ENCODE data around the gene CDC16.

Gene CDC16

GRCh38 chr13:114230575-114230974, 4.1 kb upstream of the CDC16 start:
- CTCF ChIA-PET = no interaction called here
- DNase-seq (ENCODE audit: extremely low spot score) = no peak
- POLR2A ChIA-PET = no interaction called here
- no peak for TF ChIP-seq CTCF (IDR thresholded peaks at IDR 0.05; ENCODE audit: control extremely low read depth, extremely low read depth, low read depth, missing control alignments)

GRCh38 chr13:114231886-114232285, 2.8 kb upstream of the CDC16 start:
- POLR2A ChIA-PET = no interaction called here
- TF ChIP-seq CTCF (IDR thresholded peaks at IDR 0.05; ENCODE audit: control extremely low read depth, extremely low read depth, low read depth, missing control alignments) = no peak
- no peak for DNase-seq (ENCODE audit: extremely low spot score)
- CTCF ChIA-PET = no interaction called here

DNA sequence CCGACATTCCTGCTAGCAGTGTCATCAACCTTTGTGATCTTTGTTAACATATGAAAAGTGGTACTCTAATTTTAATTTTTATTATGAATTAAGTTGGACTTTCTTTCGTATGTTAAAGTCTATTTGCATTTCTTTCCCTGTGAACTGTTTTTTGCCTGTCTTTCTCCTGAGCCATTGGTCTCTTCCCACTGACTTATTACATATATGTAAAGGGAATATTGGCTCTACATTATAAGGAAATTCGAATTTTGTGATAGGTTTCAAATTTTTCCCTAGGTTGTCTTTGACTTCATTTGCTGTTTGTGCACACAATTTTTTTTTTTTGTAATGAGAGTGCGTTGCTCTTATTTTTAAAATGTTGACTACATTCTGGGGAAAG, 442 bp upstream of the CDC16 start:
- no peak for DNase-seq (ENCODE audit: extremely low spot score)
- POLR2A ChIA-PET = no interaction called here
- CTCF ChIA-PET = no interaction called here
- no peak for TF ChIP-seq CTCF (IDR thresholded peaks at IDR 0.05; ENCODE audit: control extremely low read depth, extremely low read depth, low read depth, missing control alignments)

DNA sequence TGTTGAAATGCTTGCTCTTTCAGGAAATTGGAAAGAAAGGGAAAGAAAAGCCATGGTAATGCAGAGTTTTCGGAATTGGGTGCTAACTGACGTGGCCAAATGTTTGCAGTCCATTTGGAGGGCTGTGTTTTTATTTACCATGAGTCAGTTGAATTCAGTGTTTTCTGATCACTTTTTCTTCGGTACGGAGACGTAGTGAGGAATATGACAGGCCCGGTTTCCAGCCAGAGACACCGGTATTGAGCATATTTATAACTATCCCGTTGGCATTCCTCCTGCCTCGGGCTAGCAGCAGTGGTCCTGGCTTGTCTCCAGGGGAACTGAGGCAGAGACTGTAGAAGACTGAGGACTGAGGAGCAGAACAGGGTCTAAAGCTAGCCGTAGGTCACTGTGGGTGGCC, 1.0 kb downstream of the CDC16 start:
- ChIA-PET CTCF (interaction anchor here (0.8 to 2.5 kb wide), 6 partner anchors 9 to 357 kb away, joined by 3 to 9 read pairs (median 4); no protein-coding TSS in a partner anchor), POLR2A (no interaction called here)
- DNase-seq (ENCODE audit: extremely low spot score) = no peak
- TF ChIP-seq CTCF (IDR thresholded peaks at IDR 0.05; ENCODE audit: control extremely low read depth, extremely low read depth, low read depth, missing control alignments) = no peak

DNA sequence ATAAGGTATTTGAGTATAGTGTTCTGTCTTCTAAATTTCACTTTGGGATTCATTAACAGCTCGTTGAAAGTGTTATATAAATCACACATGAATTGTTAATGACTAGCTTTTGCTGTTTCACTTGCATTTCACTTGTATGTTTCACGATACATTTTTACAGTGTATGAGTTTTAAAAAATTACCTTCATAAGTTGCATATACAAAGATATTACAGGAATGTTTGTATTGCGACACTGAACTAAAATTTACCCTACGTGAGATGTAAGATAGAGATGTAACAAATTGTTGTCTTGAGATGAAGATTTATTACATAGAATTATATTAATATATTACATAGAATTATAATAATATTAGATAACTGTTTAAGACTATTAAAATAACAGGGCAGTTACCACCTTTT, 1.5 kb downstream of the CDC16 start:
- POLR2A ChIA-PET = no interaction called here
- TF ChIP-seq CTCF (IDR thresholded peaks at IDR 0.05; ENCODE audit: control extremely low read depth, extremely low read depth, low read depth, missing control alignments) = no peak
- DNase-seq (ENCODE audit: extremely low spot score) = no peak
- CTCF ChIA-PET = interaction anchor here (0.8 to 2.5 kb wide), 5 partner anchors 10 to 102 kb away, joined by 3 to 9 read pairs (median 4); no protein-coding TSS in a partner anchor

DNA sequence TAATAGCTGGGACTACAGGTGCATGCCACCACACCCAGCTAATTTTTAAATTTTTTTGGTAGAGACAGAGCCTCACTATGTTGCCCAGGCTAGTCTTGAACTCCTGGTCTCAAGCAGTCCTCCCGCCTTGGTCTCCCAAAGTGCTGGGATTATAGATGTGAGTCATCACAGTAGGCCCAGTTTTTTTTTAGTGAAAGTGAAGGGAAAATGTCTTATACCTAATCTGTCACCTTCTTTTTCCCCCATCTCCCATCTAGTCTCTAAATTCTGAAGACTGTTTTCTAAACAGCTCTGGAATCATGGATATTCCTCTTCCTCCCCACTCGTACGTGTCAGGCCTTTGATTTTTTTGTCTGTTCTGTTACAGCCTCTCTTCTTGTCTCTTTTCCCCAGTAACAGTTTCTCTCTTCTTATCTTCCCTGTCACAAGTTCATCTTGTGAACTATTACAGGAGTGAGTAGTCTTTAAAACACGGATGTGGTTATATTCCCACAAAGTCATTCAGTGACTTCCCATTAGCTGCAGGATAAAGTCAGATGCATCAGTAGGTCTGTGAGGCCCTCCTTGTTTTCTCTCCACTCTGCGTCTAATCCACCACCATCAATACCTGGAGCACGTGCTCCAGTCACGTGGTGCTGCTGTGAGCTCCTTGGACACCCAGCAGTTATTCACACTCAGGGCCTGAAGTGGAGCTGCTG, 2.9 kb downstream of the CDC16 start:
- TF ChIP-seq CTCF (IDR thresholded peaks at IDR 0.05; ENCODE audit: control extremely low read depth, extremely low read depth, low read depth, missing control alignments) = no peak
- no peak for DNase-seq (ENCODE audit: extremely low spot score)
- POLR2A ChIA-PET = no interaction called here
- CTCF ChIA-PET = interaction anchor here (0.8 to 2.5 kb wide), 4 partner anchors 11 to 18 kb away, joined by 3 to 9 read pairs (median 4); no protein-coding TSS in a partner anchor
